OCI-LY3 (cell line): ENCODE data around the gene USP32.

Experiments used
- H2AFZ ChIP-seq: fragments of 200-600, 300-600 bp; shearing (Covaris generic); 2 replicates; pipeline ENCODE4 v1.6.0; 2014; ENCODE audit warnings: antibody characterized with exemption, low read depth, low read length
- H3K27ac ChIP-seq: fragments of 200-600, 300-600 bp; sonication (generic); 2 replicates; pipeline ENCODE4 v1.5.1; 2014; ENCODE audit warnings: mild to moderate bottlenecking, low read length, moderate library complexity, mixed read lengths
- H3K27me3 ChIP-seq: fragments of 200-600, 300-600 bp; sonication (generic); 2 replicates; pipeline ENCODE4 v1.6.1; 2014; ENCODE audit warnings: low read depth, low read length, mixed read lengths
- H3K36me3 ChIP-seq: fragments of 200-600, 300-600 bp; sonication (generic); replicated peaks from 2 replicates; pipeline ENCODE3; 2014; ENCODE audit warnings: low read depth, low read length, mixed read lengths
- H3K4me1 ChIP-seq: fragments of 300-600, 200-600 bp; sonication (generic); 2 replicates; pipeline ENCODE4 v1.6.1; 2014; ENCODE audit warnings: low read length, mixed read lengths
- H3K4me2 ChIP-seq: fragments of 200-600, 300-600 bp; sonication (generic); 2 replicates; pipeline ENCODE4 v1.6.1; 2014; ENCODE audit warnings: low read length, mixed read lengths
- H3K4me3 ChIP-seq: fragments of 300-600, 200-600 bp; sonication (generic); 2 replicates; pipeline ENCODE4 v1.5.1; 2014; ENCODE audit warnings: antibody characterized with exemption, mild to moderate bottlenecking, low read length, moderate library complexity
- H3K79me2 ChIP-seq: fragments of 300-600, 200-600 bp; shearing (Covaris generic); 2 replicates; pipeline ENCODE4 v1.6.1; 2014; ENCODE audit warnings: mild to moderate bottlenecking, low read length, mixed read lengths
- H3K9ac ChIP-seq: fragments of 300-600, 200-600 bp; shearing (Covaris generic); 2 replicates; pipeline ENCODE4 v1.6.0; 2014; ENCODE audit warnings: mild to moderate bottlenecking, low read length, moderate library complexity
- H3K9me3 ChIP-seq: fragments of 200-600, 300-600 bp; shearing (Covaris generic); 2 replicates; pipeline ENCODE4 v1.6.1; 2014; ENCODE audit warnings: low read length, mixed read lengths; ENCODE audit not compliant: insufficient read depth
- H4K20me1 ChIP-seq: fragments of 200-600, 300-600 bp; sonication (generic); 2 replicates; pipeline ENCODE4 v1.6.1; 2016; ENCODE audit warnings: low read length, mixed read lengths; ENCODE audit not compliant: insufficient read depth
- EZH2phosphoT487 ChIP-seq: fragments of 200-600 bp; shearing (Covaris generic); IDR thresholded peaks from 2 replicates; pipeline ENCODE4 v1.6.1; 2018; ENCODE audit warnings: antibody characterized with exemption, mixed run types, low read depth
- TF ChIP-seq, protein P1 (sequence below): fragments of 200-600, 300-600 bp; sonication (generic); IDR thresholded peaks from 2 replicates; pipeline ENCODE4 v1.5.1; 2014; ENCODE audit warnings: antibody characterized with exemption, low read length, low read depth

The USP32 gene

GRCh38 chr17:60151355-60151754, 240.6 kb downstream of the USP32 start:
- TF ChIP-seq, protein P1, sequence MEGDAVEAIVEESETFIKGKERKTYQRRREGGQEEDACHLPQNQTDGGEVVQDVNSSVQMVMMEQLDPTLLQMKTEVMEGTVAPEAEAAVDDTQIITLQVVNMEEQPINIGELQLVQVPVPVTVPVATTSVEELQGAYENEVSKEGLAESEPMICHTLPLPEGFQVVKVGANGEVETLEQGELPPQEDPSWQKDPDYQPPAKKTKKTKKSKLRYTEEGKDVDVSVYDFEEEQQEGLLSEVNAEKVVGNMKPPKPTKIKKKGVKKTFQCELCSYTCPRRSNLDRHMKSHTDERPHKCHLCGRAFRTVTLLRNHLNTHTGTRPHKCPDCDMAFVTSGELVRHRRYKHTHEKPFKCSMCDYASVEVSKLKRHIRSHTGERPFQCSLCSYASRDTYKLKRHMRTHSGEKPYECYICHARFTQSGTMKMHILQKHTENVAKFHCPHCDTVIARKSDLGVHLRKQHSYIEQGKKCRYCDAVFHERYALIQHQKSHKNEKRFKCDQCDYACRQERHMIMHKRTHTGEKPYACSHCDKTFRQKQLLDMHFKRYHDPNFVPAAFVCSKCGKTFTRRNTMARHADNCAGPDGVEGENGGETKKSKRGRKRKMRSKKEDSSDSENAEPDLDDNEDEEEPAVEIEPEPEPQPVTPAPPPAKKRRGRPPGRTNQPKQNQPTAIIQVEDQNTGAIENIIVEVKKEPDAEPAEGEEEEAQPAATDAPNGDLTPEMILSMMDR: no peak
- TF ChIP-seq EZH2phosphoT487: no peak
- peak overlapping the region; percentile 74 for H3K4me2 ChIP-seq
- H3K4me3 ChIP-seq: peak overlapping the region; percentile 71
- no peaks in the 10 kb centered on the region for H3K36me3 ChIP-seq
- peak overlapping the region; percentile 58 for H2AFZ ChIP-seq
- H4K20me1 ChIP-seq: no peaks in the 10 kb centered on the region
- H3K27ac ChIP-seq: no peak overlapping the region
- no peak overlapping the region for H3K9ac ChIP-seq
- no peaks in the 10 kb centered on the region for H3K27me3 ChIP-seq
- peaks cover 14% of the 10 kb centered on the region for H3K4me1 ChIP-seq
- H3K9me3 ChIP-seq: no peaks in the 10 kb centered on the region
- no peaks in the 10 kb centered on the region for H3K79me2 ChIP-seq

- Histone ChIP-seq H3K79me2 (no peaks in the 10 kb centered on the region), H4K20me1 (no peaks in the 10 kb centered on the region), H3K4me1 (peaks cover 14% of the 10 kb centered on the region), H3K4me2 (peak within 1 kb of the TSS; percentile 74), H2AFZ (peak within 1 kb of the TSS; percentile 58; the same call in 1 of the 2 replicates), H3K27me3 (peaks cover 9% of the 10 kb centered on the region; the same call in 1 of the 2 replicates), H3K36me3 (no peaks in the 10 kb centered on the region), H3K27ac (no peak within 1 kb of the TSS), H3K4me3 (peak within 1 kb of the TSS; percentile 71), H3K9me3 (no peaks in the 10 kb centered on the region), H3K9ac (peak within 1 kb of the TSS; percentile 24; the same call in 1 of the 2 replicates)
- TF ChIP-seq, protein P1: no peak
- no peak for TF ChIP-seq EZH2phosphoT487
Observed at GRCh38 chr17:60149691-60150582, 242.0 kb downstream of the USP32 start, which contains the start of gene CA4. Gene CA4 (plus strand): TSS chr17:60149973. CDS start chr17:60150035, 62 bp downstream.

DNA sequence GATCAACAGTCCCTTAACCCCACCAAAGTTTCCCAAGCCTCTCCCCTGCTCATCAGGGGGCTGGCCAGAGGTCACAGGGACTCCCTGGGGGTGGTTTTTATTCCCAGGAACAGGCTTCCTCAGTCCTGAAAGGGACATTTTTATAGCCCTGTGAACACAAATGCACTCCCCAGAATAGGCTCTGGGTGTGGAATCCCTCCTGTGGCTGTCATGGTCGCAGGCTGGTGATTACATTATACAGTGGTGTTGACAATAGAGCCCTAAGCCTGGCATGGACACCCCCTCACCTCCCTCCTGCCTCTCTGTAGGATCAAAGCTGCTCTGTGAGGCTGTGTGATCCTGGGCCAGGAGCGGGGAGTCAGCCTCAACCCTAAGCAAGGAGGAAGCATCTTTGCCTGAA, 243.6 kb downstream of the USP32 start:
- Histone ChIP-seq H3K27ac (no peak overlapping the region), H2AFZ (no peak overlapping the region), H3K79me2 (no peaks in the 10 kb centered on the region), H3K4me2 (no peak overlapping the region), H3K9ac (no peak overlapping the region), H3K27me3 (peaks cover 10% of the 10 kb centered on the region; the same call in 1 of the 2 replicates), H3K36me3 (no peaks in the 10 kb centered on the region), H3K9me3 (no peaks in the 10 kb centered on the region), H3K4me1 (peaks cover 15% of the 10 kb centered on the region), H3K4me3 (no peak overlapping the region), H4K20me1 (no peaks in the 10 kb centered on the region)
- TF ChIP-seq EZH2phosphoT487: no peak
- TF ChIP-seq, protein P1: no peak

DNA sequence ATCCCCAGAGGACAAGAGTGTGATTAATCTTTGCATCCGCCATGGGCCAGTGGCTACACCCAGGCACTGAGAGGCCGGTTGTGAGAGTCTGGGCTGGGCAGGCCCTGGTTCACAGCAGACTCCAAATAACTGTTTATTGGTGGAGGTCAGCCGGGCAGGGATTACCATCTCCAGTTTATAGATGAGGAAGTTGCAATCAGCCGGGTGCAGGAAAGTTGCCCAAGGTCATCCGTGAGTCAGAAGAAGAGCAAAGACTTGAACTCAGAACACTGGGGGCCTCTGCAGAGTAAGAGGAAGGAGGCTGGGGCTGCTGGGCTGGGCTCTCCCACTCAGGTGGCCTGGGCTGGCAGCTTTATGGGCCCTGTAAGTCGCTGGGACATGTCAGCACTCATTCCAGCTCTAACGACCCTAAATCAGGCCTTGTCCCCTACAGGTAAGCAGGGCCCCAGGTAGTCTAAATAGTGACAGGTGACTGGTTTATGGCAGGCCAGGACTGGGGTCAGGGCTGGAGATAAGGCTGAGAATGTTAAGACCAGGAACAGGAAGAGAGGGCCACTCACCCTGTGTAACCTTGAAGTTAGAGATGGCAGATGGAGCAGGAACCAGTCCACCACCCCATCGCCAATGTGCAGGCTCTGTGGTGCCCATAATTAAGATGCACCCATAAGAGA, 244.2 kb downstream of the USP32 start:
- Histone ChIP-seq H4K20me1 (no peaks in the 10 kb centered on the region), H3K9ac (no peak overlapping the region), H2AFZ (no peak overlapping the region), H3K36me3 (no peaks in the 10 kb centered on the region), H3K27ac (no peak overlapping the region), H3K4me2 (no peak overlapping the region), H3K9me3 (no peaks in the 10 kb centered on the region), H3K27me3 (peaks cover 10% of the 10 kb centered on the region; the same call in 1 of the 2 replicates), H3K4me3 (no peak overlapping the region), H3K4me1 (peaks cover 21% of the 10 kb centered on the region), H3K79me2 (no peaks in the 10 kb centered on the region)
- TF ChIP-seq, protein P1: no peak
- TF ChIP-seq EZH2phosphoT487: no peak
